PC-3 (cell line): ENCODE data around the gene ZNF239.

ENCODE experiments used
- EZH2phosphoT487 ChIP-seq: fragments of 300-600 bp; sonication (generic); IDR thresholded peaks from 2 replicates; pipeline ENCODE4 v1.6.1; 2018; ENCODE audit warnings: mild to moderate bottlenecking, antibody characterized with exemption, low read length, borderline replicate concordance
- TF ChIP-seq, protein P1 (sequence below): fragments of 300-600 bp; sonication (generic); conservative IDR thresholded peaks from 2 replicates; pipeline ENCODE4 v1.5.1; 2017; ENCODE audit warnings: antibody characterized with exemption, low read depth, mild to moderate bottlenecking, low read length

DNA sequence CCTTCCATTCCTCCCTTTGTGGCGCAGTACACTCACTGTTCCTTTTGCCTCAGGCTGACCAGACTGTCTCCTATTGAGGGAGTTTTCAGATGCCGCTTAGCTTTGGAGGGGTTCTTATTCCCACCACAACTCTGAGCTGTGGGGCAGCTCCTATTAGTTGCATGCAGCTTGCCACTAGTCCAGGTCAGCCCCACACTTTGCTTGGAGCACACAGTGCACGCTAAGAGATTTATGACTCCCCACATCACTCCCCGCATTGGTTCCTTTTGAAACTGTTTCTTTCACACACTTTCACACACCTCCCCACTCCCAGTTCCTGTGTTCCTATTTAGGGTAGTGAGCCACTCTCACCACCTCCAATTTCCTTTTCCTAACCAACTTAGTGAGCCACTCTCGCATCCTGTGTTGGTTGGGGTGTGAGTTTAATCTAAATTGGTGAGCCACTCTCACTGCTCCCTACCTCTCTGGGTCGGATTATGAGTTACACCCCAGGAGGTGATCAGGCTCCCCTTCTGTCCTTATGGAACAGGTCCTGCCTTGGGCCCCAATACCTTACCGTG is 21.4 kb upstream of the ZNF239 start:
- TF ChIP-seq, protein P1, sequence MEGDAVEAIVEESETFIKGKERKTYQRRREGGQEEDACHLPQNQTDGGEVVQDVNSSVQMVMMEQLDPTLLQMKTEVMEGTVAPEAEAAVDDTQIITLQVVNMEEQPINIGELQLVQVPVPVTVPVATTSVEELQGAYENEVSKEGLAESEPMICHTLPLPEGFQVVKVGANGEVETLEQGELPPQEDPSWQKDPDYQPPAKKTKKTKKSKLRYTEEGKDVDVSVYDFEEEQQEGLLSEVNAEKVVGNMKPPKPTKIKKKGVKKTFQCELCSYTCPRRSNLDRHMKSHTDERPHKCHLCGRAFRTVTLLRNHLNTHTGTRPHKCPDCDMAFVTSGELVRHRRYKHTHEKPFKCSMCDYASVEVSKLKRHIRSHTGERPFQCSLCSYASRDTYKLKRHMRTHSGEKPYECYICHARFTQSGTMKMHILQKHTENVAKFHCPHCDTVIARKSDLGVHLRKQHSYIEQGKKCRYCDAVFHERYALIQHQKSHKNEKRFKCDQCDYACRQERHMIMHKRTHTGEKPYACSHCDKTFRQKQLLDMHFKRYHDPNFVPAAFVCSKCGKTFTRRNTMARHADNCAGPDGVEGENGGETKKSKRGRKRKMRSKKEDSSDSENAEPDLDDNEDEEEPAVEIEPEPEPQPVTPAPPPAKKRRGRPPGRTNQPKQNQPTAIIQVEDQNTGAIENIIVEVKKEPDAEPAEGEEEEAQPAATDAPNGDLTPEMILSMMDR: no peak
- TF ChIP-seq EZH2phosphoT487: no peak
